ENCODE results near the gene SIN3A. TPM values are rescaled to one million over a fixed set of nuclear protein-coding genes. Genes with fewer than 3 reads are reported as not detected.
A peak's percentile ranks its signal among the peaks of the same experiment; 100 is the strongest.
"Not testable (repeated sequence)": the region's sequence is repeated elsewhere in the genome, so short reads cannot be mapped to it uniquely, and the experiment has no call there.

Gene SIN3A
- total and polyA plus RNA-seq, 4 donors = 7.6 to 67.9 (median 40.6) TPM

DNA sequence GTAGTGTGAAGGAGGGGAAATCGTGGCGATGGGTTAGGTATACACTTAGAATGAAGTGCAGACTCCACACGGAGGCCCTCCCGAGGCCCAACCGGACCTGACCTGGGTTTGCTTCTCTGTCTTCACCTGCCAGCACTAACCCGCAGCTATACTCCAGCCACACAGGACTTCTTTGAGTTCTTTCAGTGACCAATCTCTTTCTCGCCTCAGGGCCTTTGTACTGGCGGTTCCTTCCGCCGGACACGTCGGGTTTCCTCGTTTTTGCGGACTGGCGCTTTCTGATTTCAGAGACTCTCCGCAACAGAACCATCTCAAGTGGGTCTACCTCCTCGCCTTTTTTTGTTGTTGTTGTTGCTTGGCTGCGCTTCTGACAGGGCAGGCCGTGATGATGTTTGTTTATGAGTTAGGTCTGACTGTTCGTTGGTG, 104.7 kb downstream of the SIN3A start, which contains the start of gene NEIL1:
Gene NEIL1, plus strand, starts transcription at position 244 of the 426 bp plus-strand sequence. CDS start 1,867 bp downstream, outside the sequence.
- peak within 1 kb of the TSS in 1 of 2 donors; percentile 20 for H3K27ac ChIP-seq (ENCODE audit: low read depth in 1 of 2, low read length in 2 of 2)
- no peaks in the 10 kb centered on the region for H3K27me3 ChIP-seq (ENCODE audit: control insufficient read depth in 1 of 2, insufficient read depth in 2 of 2, low read length in 1 of 2)
- H3K4me3 ChIP-seq (ENCODE audit: low read length in 2 of 2) = peak within 1 kb of the TSS; percentile 67 to 71
- intact Hi-C loops (cut with DNase I) = no loop called here
- DNase-seq (no peak), ATAC-seq (ENCODE audit: low FRiP score) (no peak)
- H3K36me3 ChIP-seq (ENCODE audit: control insufficient read depth in 1 of 2, insufficient read depth in 2 of 2, low read length in 1 of 2) = no peaks in the 10 kb centered on the region
- no peaks in the 10 kb centered on the region for H3K9me3 ChIP-seq (ENCODE audit: control insufficient read depth, low read length)
- WGBS, 2 donors = 39% methylated on average over 20 of the region's 20 CpGs
- no peaks in the 10 kb centered on the region for H3K4me1 ChIP-seq (ENCODE audit: control insufficient read depth in 1 of 2, insufficient read depth in 2 of 2, low read length in 2 of 2)

DNA sequence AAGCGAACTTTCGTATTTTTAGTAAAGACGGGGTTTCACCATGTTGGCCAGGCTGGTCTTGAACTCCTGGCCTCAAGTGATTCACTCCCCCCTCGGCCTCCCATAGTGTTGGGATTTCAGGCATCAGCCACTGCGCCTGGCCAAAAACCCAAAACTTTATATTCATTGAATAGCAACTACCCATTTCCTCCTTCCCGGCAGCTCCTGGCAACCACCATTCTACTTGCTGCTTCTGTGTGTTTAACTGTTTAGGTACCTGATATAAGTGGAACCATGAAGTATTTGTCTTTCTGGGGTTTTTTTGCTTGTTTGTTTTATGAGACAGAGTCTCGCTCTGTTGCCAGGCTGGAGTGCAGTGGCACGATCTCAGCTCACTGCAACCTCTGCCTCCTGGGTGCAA, 107.5 kb downstream of the SIN3A start:
- ATAC-seq (ENCODE audit: low FRiP score); H3K4me3 ChIP-seq (ENCODE audit: low read length in 2 of 2); H3K27ac ChIP-seq (ENCODE audit: low read depth in 1 of 2, low read length in 2 of 2); intact Hi-C loops (cut with DNase I); H3K27me3 ChIP-seq (ENCODE audit: control insufficient read depth in 1 of 2, insufficient read depth in 2 of 2, low read length in 1 of 2); H3K4me1 ChIP-seq (ENCODE audit: control insufficient read depth in 1 of 2, insufficient read depth in 2 of 2, low read length in 2 of 2); H3K9me3 ChIP-seq (ENCODE audit: control insufficient read depth, low read length); H3K36me3 ChIP-seq (ENCODE audit: control insufficient read depth in 1 of 2, insufficient read depth in 2 of 2, low read length in 1 of 2): not testable (repeated sequence)
- DNase-seq = peak in 1 of 2 donors; percentile 48
- 22 to 31% methylated on average over 8 of the region's 8 CpGs for WGBS, 2 donors

DNA sequence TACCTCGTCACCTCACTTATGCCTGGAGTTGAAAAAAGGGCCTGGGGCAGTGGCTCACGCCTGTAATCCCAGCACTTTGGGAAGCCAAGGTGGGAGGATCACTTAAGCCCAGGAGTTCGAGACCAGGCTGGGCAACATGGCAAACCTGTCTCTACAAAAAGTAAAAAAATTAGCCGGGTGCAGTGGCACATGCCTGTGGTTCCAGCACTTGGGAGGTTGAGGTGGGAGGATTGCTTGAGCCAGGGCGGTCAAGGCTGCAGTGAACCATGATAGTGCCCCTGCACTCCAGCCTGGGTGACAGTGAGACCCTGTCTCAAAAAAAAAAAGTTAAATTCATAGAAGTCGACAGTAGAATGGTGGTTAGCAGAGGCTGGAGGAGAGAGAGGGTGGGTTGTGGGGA, 109.3 kb downstream of the SIN3A start:
- no peaks in the 10 kb centered on the region for H3K36me3 ChIP-seq (ENCODE audit: control insufficient read depth in 1 of 2, insufficient read depth in 2 of 2, low read length in 1 of 2)

DNA sequence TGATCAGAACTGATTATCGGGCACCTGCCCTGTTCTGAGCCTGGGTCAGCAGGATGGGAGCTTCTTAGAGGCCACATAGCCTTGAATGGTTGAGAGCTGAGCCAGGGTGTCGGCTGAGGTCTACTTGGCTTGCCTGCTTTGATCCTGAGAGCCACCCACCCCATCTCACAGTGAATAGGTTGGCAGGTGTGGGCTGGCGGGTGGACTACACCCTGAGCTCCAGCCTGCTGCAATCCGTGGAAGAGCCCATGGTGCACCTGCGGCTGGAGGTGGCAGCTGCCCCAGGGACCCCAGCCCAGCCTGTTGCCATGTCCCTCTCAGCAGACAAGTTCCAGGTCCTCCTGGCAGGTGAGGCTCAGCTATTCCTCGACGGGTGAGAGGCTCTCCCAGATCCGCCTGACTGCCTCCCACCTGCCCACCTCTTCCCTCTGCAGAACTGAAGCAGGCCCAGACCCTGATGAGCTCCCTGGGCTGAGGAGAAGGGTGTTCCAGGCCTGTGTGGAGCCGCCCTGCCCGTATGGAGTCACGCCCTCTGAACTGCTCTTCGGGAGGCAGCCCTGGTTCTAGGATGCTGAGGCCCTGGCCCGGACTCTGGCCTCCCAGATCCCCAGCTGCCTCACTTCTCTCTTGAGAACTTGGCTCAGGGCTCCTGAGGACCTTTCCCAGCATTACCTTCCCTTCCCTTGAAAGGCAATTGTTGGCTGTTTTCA, 111.8 kb downstream of the SIN3A start:
- Histone ChIP-seq H3K27ac (ENCODE audit: low read depth in 1 of 2, low read length in 2 of 2) (no peak overlapping the region), H3K9me3 (ENCODE audit: control insufficient read depth, low read length) (no peaks in the 10 kb centered on the region), H3K27me3 (ENCODE audit: control insufficient read depth in 1 of 2, insufficient read depth in 2 of 2, low read length in 1 of 2) (no peaks in the 10 kb centered on the region), H3K4me3 (ENCODE audit: low read length in 2 of 2) (no peak overlapping the region), H3K4me1 (ENCODE audit: control insufficient read depth in 1 of 2, insufficient read depth in 2 of 2, low read length in 2 of 2) (peaks cover 0 to 2% of the 10 kb centered on the region in 2 donors), H3K36me3 (ENCODE audit: control insufficient read depth in 1 of 2, insufficient read depth in 2 of 2, low read length in 1 of 2) (no peaks in the 10 kb centered on the region)
- WGBS, 2 donors = 89 to 91% methylated on average over 13 of the region's 13 CpGs
- no peak for ATAC-seq (ENCODE audit: low FRiP score)
- intact Hi-C loops (cut with DNase I) = no loop called here
- peak in 1 of 2 donors; percentile 72 for DNase-seq

More for the DNA sequence above, 109.3 kb downstream of the SIN3A start:
- DNase-seq (peak in 1 of 2 donors; percentile 22), ATAC-seq (ENCODE audit: low FRiP score) (no peak)
- no peaks in the 10 kb centered on the region for H3K9me3 ChIP-seq (ENCODE audit: control insufficient read depth, low read length)
- H3K27ac ChIP-seq (ENCODE audit: low read depth in 1 of 2, low read length in 2 of 2) = no peak overlapping the region
- WGBS, 2 donors = 85 to 86% methylated on average over 6 of the region's 6 CpGs
- intact Hi-C loops (cut with DNase I) = no loop called here
- no peaks in the 10 kb centered on the region for H3K27me3 ChIP-seq (ENCODE audit: control insufficient read depth in 1 of 2, insufficient read depth in 2 of 2, low read length in 1 of 2)
- H3K4me1 ChIP-seq (ENCODE audit: control insufficient read depth in 1 of 2, insufficient read depth in 2 of 2, low read length in 2 of 2) = no peaks in the 10 kb centered on the region
- no peak overlapping the region for H3K4me3 ChIP-seq (ENCODE audit: low read length in 2 of 2)

DNA sequence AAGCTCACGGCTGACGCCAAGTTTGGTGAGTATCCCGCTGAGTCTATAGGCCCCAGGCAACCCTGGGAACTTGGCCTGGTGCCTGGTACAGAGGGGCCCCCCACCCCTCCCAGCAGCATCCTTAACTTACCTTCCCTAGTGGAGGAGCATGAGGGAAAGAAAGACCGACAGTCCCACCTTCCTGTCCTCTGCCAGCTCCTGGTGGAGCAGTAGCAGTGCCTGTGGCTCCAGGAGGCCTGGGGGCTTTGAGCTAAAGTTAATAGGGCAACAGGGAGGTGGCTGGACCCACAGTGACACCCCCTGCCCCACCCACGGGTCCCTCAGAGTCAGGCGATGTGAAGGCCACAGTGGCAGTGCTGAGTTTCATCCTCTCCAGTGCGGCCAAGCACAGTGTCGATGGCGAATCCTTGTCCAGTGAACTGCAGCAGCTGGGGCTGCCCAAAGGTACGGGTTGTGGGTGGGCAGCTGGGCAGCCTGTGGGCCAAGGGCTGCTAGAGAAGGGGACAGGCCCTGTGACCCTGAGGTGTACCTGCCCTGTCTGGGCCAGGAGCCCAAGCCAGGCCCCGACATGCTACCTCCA, 112.7 kb downstream of the SIN3A start:
- H3K27me3 ChIP-seq (ENCODE audit: control insufficient read depth in 1 of 2, insufficient read depth in 2 of 2, low read length in 1 of 2) = no peaks in the 10 kb centered on the region
- H3K4me1 ChIP-seq (ENCODE audit: control insufficient read depth in 1 of 2, insufficient read depth in 2 of 2, low read length in 2 of 2) = peaks cover 0 to 2% of the 10 kb centered on the region in 2 donors
- H3K36me3 ChIP-seq (ENCODE audit: control insufficient read depth in 1 of 2, insufficient read depth in 2 of 2, low read length in 1 of 2) = no peaks in the 10 kb centered on the region
- DNase-seq = no peak
- H3K27ac ChIP-seq (ENCODE audit: low read depth in 1 of 2, low read length in 2 of 2) = no peak overlapping the region
- intact Hi-C loops (cut with DNase I) = no loop called here
- H3K4me3 ChIP-seq (ENCODE audit: low read length in 2 of 2) = no peak overlapping the region
- no peak for ATAC-seq (ENCODE audit: low FRiP score)
- no peaks in the 10 kb centered on the region for H3K9me3 ChIP-seq (ENCODE audit: control insufficient read depth, low read length)
- WGBS, 2 donors = 91 to 92% methylated on average over 11 of the region's 11 CpGs

DNA sequence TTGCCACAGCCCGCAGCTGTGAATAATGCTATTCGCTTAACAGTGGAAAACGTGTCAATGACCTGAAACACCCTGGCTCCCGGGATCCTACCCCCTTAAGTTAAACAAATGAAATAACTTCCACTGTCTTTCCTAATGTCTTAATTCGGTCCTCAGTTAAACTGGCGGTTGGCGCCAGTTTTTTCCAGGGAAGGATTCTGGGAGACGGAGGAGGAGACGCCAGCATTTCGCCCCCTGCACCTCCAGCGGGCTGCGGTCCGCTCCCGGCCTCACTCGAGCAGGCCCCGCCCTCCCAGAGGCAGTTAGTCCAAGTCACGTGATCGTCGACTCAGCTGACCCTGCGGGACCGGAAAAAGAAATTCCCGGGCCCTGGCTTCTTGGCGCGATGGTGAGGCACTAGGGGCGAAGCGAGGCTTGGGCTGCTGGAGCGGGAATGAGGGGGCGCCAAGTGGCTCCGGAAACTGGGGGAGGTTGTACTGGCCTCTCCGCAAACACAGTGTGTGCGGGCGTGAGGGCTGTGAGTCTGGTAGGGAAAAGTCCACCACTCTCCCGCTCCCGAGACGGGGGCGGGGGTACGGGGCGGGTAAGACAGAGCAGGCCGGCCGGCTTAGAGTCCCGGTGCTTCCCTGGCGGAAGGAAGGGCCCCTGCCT, 115.7 kb downstream of the SIN3A start, which contains the start of gene COMMD4:
Gene COMMD4, plus strand, starts transcription at position 359 of the 651 bp plus-strand sequence. Its CDS starts 27 bp downstream, at position 386.
- Histone ChIP-seq H3K9me3 (ENCODE audit: control insufficient read depth, low read length) (no peaks in the 10 kb centered on the region), H3K27me3 (ENCODE audit: control insufficient read depth in 1 of 2, insufficient read depth in 2 of 2, low read length in 1 of 2) (no peaks in the 10 kb centered on the region), H3K36me3 (ENCODE audit: control insufficient read depth in 1 of 2, insufficient read depth in 2 of 2, low read length in 1 of 2) (no peaks in the 10 kb centered on the region), H3K4me3 (ENCODE audit: low read length in 2 of 2) (peak within 1 kb of the TSS; percentile 18 to 50), H3K4me1 (ENCODE audit: control insufficient read depth in 1 of 2, insufficient read depth in 2 of 2, low read length in 2 of 2) (peaks cover 0 to 2% of the 10 kb centered on the region in 2 donors), H3K27ac (ENCODE audit: low read depth in 1 of 2, low read length in 2 of 2) (peak within 1 kb of the TSS in 1 of 2 donors; percentile 2)
- DNase-seq (peak; percentile 97 to 98), ATAC-seq (ENCODE audit: low FRiP score) (peak; percentile 93)
- intact Hi-C loops (cut with DNase I) = no loop called here
- WGBS, 2 donors = 0 to 1% methylated on average over 42 of the region's 42 CpGs

DNA sequence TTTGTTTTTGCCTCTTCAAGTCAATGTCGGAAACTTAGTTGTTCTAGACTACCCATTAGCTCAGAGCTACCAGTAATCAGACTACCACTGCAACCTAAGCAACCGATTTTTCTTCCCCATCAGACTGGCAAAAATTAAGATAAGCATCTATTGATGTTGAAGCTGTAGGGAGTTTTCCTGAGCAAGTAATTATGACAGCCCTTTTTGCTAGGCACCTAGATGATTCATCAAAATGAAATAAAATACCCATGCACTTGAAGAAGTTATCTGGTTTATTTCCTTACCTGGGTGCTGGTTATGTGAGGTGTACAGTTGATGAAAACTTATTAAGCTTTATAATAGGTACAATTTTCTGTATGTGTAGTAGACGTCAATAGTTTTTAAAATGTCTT, 116.2 kb downstream of the SIN3A start:
- ATAC-seq (ENCODE audit: low FRiP score) (no peak), DNase-seq (no peak)
- Histone ChIP-seq H3K36me3 (ENCODE audit: control insufficient read depth in 1 of 2, insufficient read depth in 2 of 2, low read length in 1 of 2) (no peaks in the 10 kb centered on the region), H3K9me3 (ENCODE audit: control insufficient read depth, low read length) (no peaks in the 10 kb centered on the region), H3K4me3 (ENCODE audit: low read length in 2 of 2) (peak overlapping the region in 1 of 2 donors; percentile 50), H3K4me1 (ENCODE audit: control insufficient read depth in 1 of 2, insufficient read depth in 2 of 2, low read length in 2 of 2) (peaks cover 0 to 2% of the 10 kb centered on the region in 2 donors), H3K27ac (ENCODE audit: low read depth in 1 of 2, low read length in 2 of 2) (no peak overlapping the region), H3K27me3 (ENCODE audit: control insufficient read depth in 1 of 2, insufficient read depth in 2 of 2, low read length in 1 of 2) (no peaks in the 10 kb centered on the region)
- intact Hi-C loops (cut with DNase I) = no loop called here
- 41 to 43% methylated on average over 3 of the region's 3 CpGs for WGBS, 2 donors

DNA sequence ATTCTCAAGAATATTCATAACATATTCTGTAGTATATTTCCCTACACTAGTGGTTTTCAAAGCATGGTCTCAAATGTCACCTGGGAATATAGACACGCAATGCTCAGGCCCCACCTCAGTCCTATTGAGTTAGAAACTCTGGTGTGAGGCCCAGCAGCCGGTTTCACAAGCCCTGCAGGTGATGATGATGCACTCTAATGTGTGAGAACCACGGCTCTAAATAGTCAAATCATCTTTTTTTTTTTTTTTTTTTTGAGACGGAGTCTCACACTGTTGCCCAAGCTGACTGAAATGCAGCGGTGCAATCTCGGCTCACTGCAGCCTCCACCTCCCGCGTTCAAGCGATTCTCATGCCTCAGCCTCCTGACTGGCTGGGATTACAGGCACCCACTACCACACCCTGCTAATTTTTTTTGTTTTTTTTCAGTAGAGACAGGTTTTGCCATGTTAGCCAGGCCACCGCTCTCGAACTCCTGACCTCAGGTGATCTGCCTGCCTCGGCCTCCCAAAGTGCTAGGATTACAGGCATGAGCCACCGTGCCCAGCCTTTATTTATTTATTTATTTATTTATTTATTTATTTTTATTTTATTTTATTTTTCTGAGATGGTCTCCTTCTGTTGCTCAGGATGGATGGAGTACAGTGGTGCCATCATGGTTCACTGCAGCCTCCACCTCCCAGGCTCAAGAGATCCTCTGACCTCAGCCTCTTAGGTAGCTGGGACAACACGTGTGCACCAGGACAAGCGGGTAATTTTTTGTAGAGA, 117.7 kb downstream of the SIN3A start:
- DNase-seq = peak in 1 of 2 donors; percentile 31
- WGBS, 2 donors = 90 to 91% methylated on average over 14 to 15 of the region's 15 CpGs
- H3K36me3 ChIP-seq (ENCODE audit: control insufficient read depth in 1 of 2, insufficient read depth in 2 of 2, low read length in 1 of 2); H3K4me3 ChIP-seq (ENCODE audit: low read length in 2 of 2); H3K4me1 ChIP-seq (ENCODE audit: control insufficient read depth in 1 of 2, insufficient read depth in 2 of 2, low read length in 2 of 2); H3K27me3 ChIP-seq (ENCODE audit: control insufficient read depth in 1 of 2, insufficient read depth in 2 of 2, low read length in 1 of 2); H3K9me3 ChIP-seq (ENCODE audit: control insufficient read depth, low read length); H3K27ac ChIP-seq (ENCODE audit: low read depth in 1 of 2, low read length in 2 of 2); intact Hi-C loops (cut with DNase I); ATAC-seq (ENCODE audit: low FRiP score): not testable (repeated sequence)

All from aorta (tissue), 5 donors.